Right atrium auricular region (tissue), 2 donors: ENCODE measurements around the gene ZNF521. TPM values are rescaled to one million over a fixed set of nuclear protein-coding genes. Genes with fewer than 3 reads are reported as not detected.

Experiments used
- DNase-seq: peaks from one replicate; pipeline ENCODE4 v3.0.0-alpha.2; 2019; ENCODE audit warnings: low spot score
- H3K27ac ChIP-seq, 2 donors: fragments of 200-600 bp; sonication (generic); 1 replicate in 1 of 2; 2 replicates in 1 of 2; pipeline ENCODE4 v1.5.1; 2016 to 2019
- H3K27me3 ChIP-seq, 2 donors: fragments of 200-600 bp; sonication (generic); one replicate each; pipeline versions ENCODE4 v1.5.1 to v1.6.0; 2017 to 2019
- H3K36me3 ChIP-seq: fragments of 200-600 bp; sonication (generic); one replicate; pipeline ENCODE4 v1.5.1; 2016
- H3K4me1 ChIP-seq, 2 donors: fragments of 200-600 bp; sonication (generic); one replicate each; pipeline versions ENCODE4 v1.5.1 to v1.6.0; 2017 to 2019
- H3K4me3 ChIP-seq, 2 donors: fragments of 200-600 bp; sonication (generic); 1 replicate in 1 of 2; 2 replicates in 1 of 2; pipeline ENCODE4 v1.5.1; 2017 to 2019; ENCODE audit warnings: mild to moderate bottlenecking in 1 of 2, moderate library complexity in 1 of 2
- H3K9me3 ChIP-seq, 2 donors: fragments of 200-600 bp; sonication (generic); one replicate each; pipeline ENCODE4 v1.5.1; 2019
- total RNA-seq, 2 donors: library from RNA; depleted of rRNA; stranded (reverse); fragments of >200 nt; gene quantifications; one replicate each; pipeline ENCODE4 v1.1.0, GENCODE V29; 2016
- TF ChIP-seq, protein P1 (sequence below), 2 donors: fragments of 200-600 bp; sonication (generic); IDR thresholded peaks; one replicate each; pipeline ENCODE4 v1.5.1; 2019; ENCODE audit warnings: antibody characterized with exemption in 2 of 2

ZNF521 gene
- total RNA-seq: 10 to 100 TPM; 36.1 to 37.5 TPM

DNA sequence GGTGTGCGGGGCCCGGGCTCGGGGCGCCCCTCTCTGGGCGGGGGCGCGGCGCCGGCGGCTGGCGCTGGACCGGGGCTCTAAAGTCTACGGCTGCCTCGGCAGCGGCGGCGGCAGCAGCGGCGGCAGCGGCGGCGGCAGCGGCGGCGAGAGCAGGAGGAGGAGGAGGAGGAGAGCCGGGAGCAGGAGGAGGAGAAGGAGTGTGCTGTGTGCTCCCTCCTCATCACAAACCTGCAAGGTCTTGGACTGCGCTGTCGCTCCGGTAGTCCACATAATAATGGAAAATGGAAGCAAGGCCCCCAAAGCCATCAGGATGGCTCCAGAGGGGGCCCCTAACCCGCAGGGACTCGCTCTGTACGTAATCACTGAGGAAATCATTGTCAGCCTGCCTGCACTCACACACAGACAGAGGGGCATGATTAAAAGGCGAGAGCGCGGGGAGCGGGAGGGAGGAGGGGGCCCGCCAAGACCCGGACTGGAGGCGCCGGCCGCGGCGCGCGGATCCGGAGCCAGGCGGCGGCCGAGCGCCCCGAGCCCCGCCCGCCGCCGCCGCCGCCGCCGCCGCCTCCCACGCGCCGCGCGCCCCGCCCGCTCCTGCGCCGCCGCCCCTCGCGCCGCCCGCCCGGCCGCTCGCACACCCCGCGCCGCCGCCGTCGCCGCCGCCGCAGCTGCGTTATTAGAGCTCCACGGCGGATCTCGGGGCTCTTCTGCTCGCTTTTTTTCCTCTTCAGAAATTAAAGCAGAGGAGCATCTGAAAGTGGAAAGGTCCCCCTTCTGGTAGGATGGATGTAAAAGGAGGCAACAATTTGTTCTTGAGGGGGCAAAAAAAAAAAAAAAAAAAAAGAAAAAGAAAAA, at the start of gene ZNF521:
TSS of gene ZNF521 (minus strand) at position 390 of the 852 bp plus-strand sequence. CDS start 1,220 bp downstream, outside the sequence.
- peak; percentile 91 for DNase-seq
- Histone ChIP-seq H3K4me1 (peaks cover 0 to 20% of the 10 kb centered on the region in 2 donors), H3K27ac (peak within 1 kb of the TSS; percentile 97 to 98), H3K36me3 (no peaks in the 10 kb centered on the region), H3K27me3 (no peaks in the 10 kb centered on the region), H3K4me3 (peak within 1 kb of the TSS; percentile 76 to 79), H3K9me3 (no peaks in the 10 kb centered on the region)
- TF ChIP-seq, protein P1, sequence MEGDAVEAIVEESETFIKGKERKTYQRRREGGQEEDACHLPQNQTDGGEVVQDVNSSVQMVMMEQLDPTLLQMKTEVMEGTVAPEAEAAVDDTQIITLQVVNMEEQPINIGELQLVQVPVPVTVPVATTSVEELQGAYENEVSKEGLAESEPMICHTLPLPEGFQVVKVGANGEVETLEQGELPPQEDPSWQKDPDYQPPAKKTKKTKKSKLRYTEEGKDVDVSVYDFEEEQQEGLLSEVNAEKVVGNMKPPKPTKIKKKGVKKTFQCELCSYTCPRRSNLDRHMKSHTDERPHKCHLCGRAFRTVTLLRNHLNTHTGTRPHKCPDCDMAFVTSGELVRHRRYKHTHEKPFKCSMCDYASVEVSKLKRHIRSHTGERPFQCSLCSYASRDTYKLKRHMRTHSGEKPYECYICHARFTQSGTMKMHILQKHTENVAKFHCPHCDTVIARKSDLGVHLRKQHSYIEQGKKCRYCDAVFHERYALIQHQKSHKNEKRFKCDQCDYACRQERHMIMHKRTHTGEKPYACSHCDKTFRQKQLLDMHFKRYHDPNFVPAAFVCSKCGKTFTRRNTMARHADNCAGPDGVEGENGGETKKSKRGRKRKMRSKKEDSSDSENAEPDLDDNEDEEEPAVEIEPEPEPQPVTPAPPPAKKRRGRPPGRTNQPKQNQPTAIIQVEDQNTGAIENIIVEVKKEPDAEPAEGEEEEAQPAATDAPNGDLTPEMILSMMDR (IDR thresholded peaks at IDR 0.05): peak in 1 of 2 donors; percentile 29

DNA sequence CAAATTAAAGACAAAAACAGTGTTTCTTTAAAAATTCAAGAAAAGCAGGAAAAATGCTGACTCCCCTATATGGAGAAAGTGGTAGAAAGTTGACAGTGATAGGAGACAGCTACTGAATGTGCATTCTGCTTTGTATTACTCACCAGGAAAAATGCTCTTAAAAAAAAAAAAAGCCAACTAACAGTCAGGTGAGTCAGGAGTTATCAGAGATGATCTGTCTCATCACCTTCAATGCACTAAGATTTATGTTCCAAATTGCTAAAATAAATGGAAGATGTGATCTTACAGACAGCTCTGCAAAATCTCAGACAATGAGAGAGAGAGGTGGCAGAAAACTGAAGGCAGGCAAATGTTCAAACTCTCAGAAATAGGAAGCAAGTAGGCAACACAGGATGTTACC, 47.6 kb upstream of the ZNF521 start:
- DNase-seq: no peak
- TF ChIP-seq, protein P1 (IDR thresholded peaks at IDR 0.05): no peak
- Histone ChIP-seq H3K4me1 (no peaks in the 10 kb centered on the region), H3K27ac (no peak overlapping the region), H3K36me3 (no peaks in the 10 kb centered on the region), H3K9me3 (no peaks in the 10 kb centered on the region), H3K4me3 (no peak overlapping the region), H3K27me3 (no peaks in the 10 kb centered on the region)

DNA sequence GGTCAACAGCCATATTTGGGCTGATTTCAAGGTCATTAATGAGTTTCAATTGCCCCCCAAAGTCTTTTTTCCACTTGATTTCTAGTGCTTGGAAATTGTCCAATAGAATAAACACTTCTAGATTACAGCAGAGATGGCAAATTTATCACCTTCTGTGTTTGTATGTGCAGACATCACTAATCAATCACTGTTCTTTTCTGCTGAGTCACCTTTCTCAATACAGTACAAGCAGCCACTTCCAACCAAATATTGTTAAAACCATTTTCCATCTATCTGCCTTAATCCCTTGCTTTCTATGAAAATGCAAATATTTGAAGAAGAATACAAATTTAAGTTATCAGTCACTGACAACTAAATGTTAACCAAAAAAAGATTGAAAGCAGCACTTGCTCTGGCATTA, 40.2 kb upstream of the ZNF521 start:
- Histone ChIP-seq H3K4me1 (no peaks in the 10 kb centered on the region), H3K27ac (no peak overlapping the region), H3K9me3 (no peaks in the 10 kb centered on the region), H3K27me3 (no peaks in the 10 kb centered on the region), H3K4me3 (no peak overlapping the region), H3K36me3 (no peaks in the 10 kb centered on the region)
- TF ChIP-seq, protein P1 (IDR thresholded peaks at IDR 0.05): no peak
- DNase-seq: no peak

DNA sequence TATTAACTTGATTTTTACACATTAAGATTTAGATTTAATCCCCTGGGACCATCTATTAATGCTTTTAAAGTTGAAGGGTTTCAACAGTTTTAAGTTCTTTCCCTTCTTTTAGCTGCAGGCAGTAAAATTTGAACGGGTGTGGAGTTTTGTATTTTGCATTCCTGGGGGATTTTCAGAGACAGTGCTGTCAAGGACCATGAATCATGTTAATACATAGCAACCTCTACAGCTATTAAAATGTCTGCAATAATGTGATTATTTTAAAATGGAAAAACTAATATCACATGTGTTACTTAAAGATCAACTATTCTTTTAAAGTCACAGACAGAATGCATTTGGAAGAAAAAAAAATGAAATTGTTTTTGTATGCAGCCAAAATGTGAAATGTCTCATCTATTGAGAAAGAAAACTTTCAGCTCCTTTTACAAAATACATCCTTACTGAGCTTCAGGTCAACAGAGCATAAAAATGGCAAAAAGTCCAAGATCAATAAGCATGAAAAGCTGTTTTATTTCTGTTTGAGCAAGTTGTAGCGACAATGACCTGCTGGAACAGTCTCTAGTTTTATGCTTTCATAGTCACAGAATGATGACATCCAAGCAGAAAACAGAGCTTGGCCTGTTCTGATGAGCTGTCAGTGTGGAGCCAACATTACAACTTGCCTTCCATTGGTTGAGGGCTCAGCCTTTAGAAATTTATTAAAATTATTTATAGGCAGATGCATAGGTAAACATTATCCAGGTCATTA, 21.6 kb upstream of the ZNF521 start:
- H3K4me3 ChIP-seq: no peak overlapping the region
- no peaks in the 10 kb centered on the region for H3K4me1 ChIP-seq
- no peak for DNase-seq
- H3K9me3 ChIP-seq: no peaks in the 10 kb centered on the region
- TF ChIP-seq, protein P1 (IDR thresholded peaks at IDR 0.05): no peak
- H3K36me3 ChIP-seq: no peaks in the 10 kb centered on the region
- no peaks in the 10 kb centered on the region for H3K27me3 ChIP-seq
- H3K27ac ChIP-seq: no peak overlapping the region

DNA sequence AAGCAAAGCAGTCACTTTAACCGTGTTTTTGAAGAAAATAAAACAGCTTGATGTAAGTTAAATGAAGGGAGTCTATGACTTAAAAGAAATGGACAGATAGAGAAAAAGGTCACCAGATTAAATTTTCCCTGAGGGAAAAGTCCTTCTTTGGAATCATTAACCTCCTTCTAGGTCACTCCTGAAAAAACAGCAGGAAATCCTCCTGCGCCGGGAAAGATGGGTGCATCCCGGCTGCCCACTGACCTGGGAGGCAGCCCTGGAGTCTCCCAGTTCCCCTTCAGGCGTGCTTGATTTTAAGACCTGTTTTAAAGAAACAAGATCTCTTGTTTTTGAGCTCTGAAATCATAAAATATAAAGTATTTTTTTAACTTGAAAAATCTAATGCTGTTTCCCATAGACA, 18.4 kb upstream of the ZNF521 start:
- Histone ChIP-seq H3K4me1 (no peaks in the 10 kb centered on the region), H3K9me3 (no peaks in the 10 kb centered on the region), H3K4me3 (no peak overlapping the region), H3K36me3 (no peaks in the 10 kb centered on the region), H3K27me3 (no peaks in the 10 kb centered on the region), H3K27ac (no peak overlapping the region)
- no peak for DNase-seq
- TF ChIP-seq, protein P1 (IDR thresholded peaks at IDR 0.05): no peak
